ENCODE measurements around the gene DOHH. TPM values are rescaled to one million over a fixed set of nuclear protein-coding genes. Genes with fewer than 3 reads are reported as not detected.

DOHH gene
- total RNA-seq, 1 donor from 2014 or later = 13.6 TPM

DNA sequence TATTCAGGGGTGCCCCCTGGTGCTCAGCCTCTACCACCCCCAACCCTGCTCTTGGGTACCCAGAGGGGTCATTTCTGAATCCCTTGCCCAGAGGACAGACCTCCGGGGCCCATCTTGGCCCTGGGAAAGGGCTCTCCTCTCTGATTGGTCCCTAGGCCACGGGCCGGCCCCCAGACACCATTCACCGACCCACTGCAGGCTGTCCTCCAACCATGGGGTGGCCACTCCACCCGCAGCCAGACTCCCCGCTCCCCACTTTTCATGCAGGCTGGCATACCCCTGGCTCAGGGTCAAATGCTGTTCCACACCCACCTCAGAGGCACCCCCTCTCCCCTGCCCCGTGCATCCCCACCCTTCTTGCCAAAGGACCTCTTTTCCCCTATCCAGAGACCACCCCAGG, 34.9 kb downstream of the DOHH start:
- DNase-seq = no peak
- Mint-ChIP-seq H3K36me3 (ENCODE audit: low read depth) (peaks cover 4% of the 10 kb centered on the region), H3K9me3 (peaks cover 2% of the 10 kb centered on the region), H3K4me1 (no peaks in the 10 kb centered on the region), H3K4me3 (no peak overlapping the region), H3K27ac (no peak overlapping the region), H3K27me3 (no peaks in the 10 kb centered on the region)
- ATAC-seq (ENCODE audit: low read depth) = no peak
- intact Hi-C loops (cut with micrococcal nuclease) = no loop called here
- CTCF ChIA-PET = no interaction called here
- TF ChIP-seq, protein P1, sequence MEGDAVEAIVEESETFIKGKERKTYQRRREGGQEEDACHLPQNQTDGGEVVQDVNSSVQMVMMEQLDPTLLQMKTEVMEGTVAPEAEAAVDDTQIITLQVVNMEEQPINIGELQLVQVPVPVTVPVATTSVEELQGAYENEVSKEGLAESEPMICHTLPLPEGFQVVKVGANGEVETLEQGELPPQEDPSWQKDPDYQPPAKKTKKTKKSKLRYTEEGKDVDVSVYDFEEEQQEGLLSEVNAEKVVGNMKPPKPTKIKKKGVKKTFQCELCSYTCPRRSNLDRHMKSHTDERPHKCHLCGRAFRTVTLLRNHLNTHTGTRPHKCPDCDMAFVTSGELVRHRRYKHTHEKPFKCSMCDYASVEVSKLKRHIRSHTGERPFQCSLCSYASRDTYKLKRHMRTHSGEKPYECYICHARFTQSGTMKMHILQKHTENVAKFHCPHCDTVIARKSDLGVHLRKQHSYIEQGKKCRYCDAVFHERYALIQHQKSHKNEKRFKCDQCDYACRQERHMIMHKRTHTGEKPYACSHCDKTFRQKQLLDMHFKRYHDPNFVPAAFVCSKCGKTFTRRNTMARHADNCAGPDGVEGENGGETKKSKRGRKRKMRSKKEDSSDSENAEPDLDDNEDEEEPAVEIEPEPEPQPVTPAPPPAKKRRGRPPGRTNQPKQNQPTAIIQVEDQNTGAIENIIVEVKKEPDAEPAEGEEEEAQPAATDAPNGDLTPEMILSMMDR (IDR thresholded peaks at IDR 0.05) = no peak
- POLR2A ChIA-PET = no interaction called here

DNA sequence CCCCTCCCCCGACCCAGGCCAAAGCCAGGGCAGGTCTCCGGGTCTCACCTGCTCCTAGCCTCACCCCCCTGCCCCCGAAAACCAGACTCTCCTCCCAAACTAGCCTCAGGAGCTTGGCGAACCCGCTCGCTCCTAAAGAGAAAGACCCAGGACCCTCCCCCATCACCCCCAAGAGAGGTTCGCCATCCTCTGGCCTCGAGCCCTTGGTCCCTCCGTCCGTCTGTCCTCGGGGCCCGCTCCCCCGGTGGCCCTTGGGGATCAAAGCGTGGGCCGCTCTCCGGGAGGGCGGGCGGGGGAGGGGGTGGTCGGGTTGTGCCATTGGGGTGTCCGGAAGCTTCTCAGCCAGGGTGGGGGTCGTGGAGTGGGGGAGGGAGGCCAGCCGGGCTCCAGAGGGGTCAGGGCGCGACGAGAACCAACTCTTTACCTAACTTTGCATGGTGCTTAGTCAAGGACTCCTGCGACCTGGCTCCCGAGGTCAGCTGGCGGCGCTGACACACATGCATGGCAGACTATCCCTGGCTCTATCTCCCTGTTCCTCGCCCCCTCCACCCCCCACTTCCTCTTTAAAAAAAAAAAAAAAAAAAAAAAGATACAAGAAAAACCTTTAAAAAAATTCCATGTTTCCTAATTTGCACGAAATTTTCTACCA, 35.8 kb downstream of the DOHH start:
- no peaks in the 10 kb centered on the region for H3K27me3 Mint-ChIP-seq
- ChIA-PET CTCF (no interaction called here), POLR2A (no interaction called here)
- no peaks in the 10 kb centered on the region for H3K4me1 Mint-ChIP-seq
- H3K9me3 Mint-ChIP-seq = peaks cover 2% of the 10 kb centered on the region
- H3K27ac Mint-ChIP-seq = no peak overlapping the region
- no peak overlapping the region for H3K4me3 Mint-ChIP-seq
- TF ChIP-seq, protein P1 (IDR thresholded peaks at IDR 0.05) = no peak
- DNase-seq (no peak), ATAC-seq (ENCODE audit: low read depth) (no peak)
- H3K36me3 Mint-ChIP-seq (ENCODE audit: low read depth) = peaks cover 6% of the 10 kb centered on the region
- intact Hi-C loops (cut with micrococcal nuclease) = no loop called here

DNA sequence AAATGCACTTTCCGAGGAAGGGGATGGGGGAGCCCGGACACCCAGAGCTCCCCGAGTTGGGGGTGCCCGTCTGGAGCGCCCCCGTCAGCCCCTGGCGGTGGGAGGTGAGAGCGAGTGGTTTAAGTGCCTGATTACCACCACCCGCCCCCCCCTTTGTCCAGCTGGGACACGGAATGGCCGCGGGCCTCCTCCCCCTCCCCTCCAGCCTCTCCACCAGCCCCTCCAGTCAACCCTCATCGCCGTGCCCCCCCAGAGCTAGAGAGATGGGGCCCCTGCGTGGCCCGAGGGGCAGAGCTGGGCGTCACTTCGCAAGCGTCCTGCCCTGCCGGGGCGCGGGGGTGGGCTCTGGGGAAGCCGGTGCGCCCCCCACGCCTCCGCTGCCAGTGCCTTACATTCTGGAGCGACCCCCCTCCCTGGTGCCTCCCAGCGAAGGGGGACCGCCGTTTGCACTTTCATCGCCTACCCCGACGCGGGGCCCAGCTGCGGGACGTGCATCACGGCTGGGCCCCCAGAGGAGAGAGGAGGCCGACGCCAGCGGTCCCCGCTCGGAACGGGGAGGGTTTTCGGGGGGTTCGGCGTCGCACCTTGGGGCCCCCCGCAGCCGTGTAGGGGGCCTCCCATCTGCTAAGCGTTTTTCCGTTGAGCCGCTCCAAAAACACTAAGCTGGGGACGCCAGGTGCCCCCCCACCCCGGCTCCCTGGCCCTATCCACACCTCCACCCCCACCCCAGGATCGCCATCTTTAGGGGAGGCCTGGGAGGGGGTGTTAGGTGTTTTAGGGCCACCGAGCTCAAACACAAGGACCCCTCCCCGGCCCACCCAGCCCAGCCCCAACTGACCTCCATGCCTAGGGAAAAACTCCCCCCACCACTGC, 36.5 kb downstream of the DOHH start:
- H3K27ac Mint-ChIP-seq = no peak overlapping the region
- POLR2A ChIA-PET = no interaction called here
- no peaks in the 10 kb centered on the region for H3K27me3 Mint-ChIP-seq
- no peak overlapping the region for H3K4me3 Mint-ChIP-seq
- CTCF ChIA-PET = no interaction called here
- TF ChIP-seq, protein P1 (IDR thresholded peaks at IDR 0.05) = no peak
- DNase-seq = no peak
- ATAC-seq (ENCODE audit: low read depth) = no peak
- intact Hi-C loops (cut with micrococcal nuclease) = no loop called here
- H3K4me1 Mint-ChIP-seq = no peaks in the 10 kb centered on the region
- peaks cover 6% of the 10 kb centered on the region for H3K36me3 Mint-ChIP-seq (ENCODE audit: low read depth)
- peaks cover 2% of the 10 kb centered on the region for H3K9me3 Mint-ChIP-seq

DNA sequence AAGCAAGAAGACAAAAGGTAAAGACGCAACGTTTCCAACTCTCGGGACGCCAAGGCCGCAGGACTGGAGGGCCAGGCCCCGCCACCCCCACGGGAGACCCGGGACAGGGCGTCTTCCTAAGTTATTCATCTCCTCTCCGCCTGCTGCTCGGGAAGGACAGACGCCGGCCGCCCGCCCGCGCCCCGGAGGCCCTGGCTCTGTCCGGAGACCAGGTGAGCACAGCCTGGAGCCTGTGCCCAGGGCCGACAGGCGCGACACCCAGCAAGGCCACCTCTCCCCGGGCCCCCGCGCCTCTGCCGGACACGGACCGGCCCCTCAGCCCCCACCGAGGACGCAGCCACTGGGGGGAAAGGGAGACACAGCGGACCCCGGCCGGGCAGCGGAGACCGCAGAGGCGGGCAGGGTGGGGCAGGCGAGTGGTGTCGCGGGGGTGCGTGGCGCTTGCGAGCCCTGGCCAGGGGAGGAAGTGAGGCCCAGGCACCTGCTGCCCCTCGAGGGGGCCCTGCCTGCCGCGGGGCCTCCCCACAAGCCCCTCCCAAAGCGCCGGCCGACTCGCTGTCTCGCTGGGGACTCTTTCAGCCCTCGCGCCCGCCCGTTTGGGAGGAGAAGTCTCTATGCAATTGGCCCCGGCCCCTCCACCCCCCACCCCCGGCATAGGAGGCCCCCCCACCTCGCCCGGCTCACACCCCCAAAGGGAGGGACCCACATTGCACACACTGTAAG, 37.3 kb downstream of the DOHH start:
- POLR2A ChIA-PET = no interaction called here

More for the DNA sequence above, 37.3 kb downstream of the DOHH start:
- intact Hi-C loops (cut with micrococcal nuclease) = no loop called here
- DNase-seq = no peak
- no peak overlapping the region for H3K4me3 Mint-ChIP-seq
- TF ChIP-seq, protein P1 (IDR thresholded peaks at IDR 0.05) = no peak
- CTCF ChIA-PET = no interaction called here
- no peaks in the 10 kb centered on the region for H3K4me1 Mint-ChIP-seq
- peaks cover 6% of the 10 kb centered on the region for H3K36me3 Mint-ChIP-seq (ENCODE audit: low read depth)
- ATAC-seq (ENCODE audit: low read depth) = no peak
- no peak overlapping the region for H3K27ac Mint-ChIP-seq
- H3K9me3 Mint-ChIP-seq = peaks cover 2% of the 10 kb centered on the region
- H3K27me3 Mint-ChIP-seq = no peaks in the 10 kb centered on the region
